Peyer's patch (tissue), 4 donors: ENCODE measurements around the gene ATF6.

Source experiments
- POLR2A ChIP-seq, 2 donors: fragments of 450-650 bp; IDR thresholded peaks; one replicate each; pipeline ENCODE4 v1.5.1; 2017; ENCODE audit warnings: antibody characterized with exemption in 2 of 2, mild to moderate bottlenecking in 2 of 2, moderate library complexity in 2 of 2
- TF ChIP-seq, protein P1 (sequence below), 6 experiments: fragments of 450-650 bp in 4 of 6; fragments of 200-600 bp in 2 of 6; sonication (generic) in 1 of 6; IDR thresholded peaks; one replicate each; pipeline ENCODE4 v1.5.1; 2017 to 2019; ENCODE audit warnings: antibody characterized with exemption in 6 of 6, mild to moderate bottlenecking in 3 of 6, moderate library complexity in 1 of 6

DNA sequence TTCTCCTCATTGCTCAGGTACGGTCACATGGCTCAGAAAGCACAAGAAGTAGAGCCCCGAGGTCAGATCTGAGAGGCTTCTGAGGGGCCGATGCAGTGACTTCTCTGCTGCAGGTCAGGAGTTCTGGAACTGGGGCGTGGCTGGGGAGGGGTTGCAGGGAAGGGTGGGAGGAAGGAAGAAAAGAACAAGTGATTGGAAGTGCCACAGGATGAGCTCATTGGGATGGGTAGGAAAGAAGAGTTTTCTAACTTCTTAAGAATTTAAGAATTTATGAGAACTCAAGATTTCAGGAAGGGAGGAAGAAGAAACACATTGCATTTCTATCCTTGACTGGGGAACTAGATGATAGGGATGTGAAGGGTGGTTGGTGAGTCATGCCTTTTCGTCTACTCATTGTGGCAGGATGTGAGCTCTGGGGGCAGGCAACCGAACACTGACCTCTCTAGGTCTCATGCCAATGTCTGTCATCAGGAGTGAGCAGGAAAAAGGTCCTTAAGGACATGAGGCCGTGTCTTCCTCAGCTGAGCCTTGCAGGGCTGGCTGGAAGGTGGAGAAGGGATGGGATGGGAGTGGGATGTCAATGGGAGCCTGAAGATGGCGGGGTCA is 44.3 kb upstream of the ATF6 start:
- TF ChIP-seq, protein P1, sequence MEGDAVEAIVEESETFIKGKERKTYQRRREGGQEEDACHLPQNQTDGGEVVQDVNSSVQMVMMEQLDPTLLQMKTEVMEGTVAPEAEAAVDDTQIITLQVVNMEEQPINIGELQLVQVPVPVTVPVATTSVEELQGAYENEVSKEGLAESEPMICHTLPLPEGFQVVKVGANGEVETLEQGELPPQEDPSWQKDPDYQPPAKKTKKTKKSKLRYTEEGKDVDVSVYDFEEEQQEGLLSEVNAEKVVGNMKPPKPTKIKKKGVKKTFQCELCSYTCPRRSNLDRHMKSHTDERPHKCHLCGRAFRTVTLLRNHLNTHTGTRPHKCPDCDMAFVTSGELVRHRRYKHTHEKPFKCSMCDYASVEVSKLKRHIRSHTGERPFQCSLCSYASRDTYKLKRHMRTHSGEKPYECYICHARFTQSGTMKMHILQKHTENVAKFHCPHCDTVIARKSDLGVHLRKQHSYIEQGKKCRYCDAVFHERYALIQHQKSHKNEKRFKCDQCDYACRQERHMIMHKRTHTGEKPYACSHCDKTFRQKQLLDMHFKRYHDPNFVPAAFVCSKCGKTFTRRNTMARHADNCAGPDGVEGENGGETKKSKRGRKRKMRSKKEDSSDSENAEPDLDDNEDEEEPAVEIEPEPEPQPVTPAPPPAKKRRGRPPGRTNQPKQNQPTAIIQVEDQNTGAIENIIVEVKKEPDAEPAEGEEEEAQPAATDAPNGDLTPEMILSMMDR (IDR thresholded peaks at IDR 0.05): no peak
- no peak for TF ChIP-seq POLR2A (IDR thresholded peaks at IDR 0.05)
